Progenitor cell of endocrine pancreas (in vitro differentiated cells): ENCODE data around the gene RELCH. TPM values are rescaled to one million over a fixed set of nuclear protein-coding genes. Genes with fewer than 3 reads are reported as not detected.
A peak's percentile ranks its signal among the peaks of the same experiment; 100 is the strongest.

Source experiments
- DNase-seq: peaks from one replicate; pipeline ENCODE4 v3.0.0; 2021; ENCODE audit warnings: low spot score; ENCODE audit not compliant: unreplicated experiment
- H3K27ac Mint-ChIP-seq: 2 replicates; pipeline ENCODE4 v1.8.0; 2021; ENCODE audit warnings: mild to moderate bottlenecking, moderate library complexity, mixed read lengths
- H3K27me3 Mint-ChIP-seq: 2 replicates; pipeline ENCODE4 v1.8.0; 2021; ENCODE audit warnings: mixed read lengths
- H3K36me3 Mint-ChIP-seq: 2 replicates; pipeline ENCODE4 v1.8.0; 2022; ENCODE audit warnings: mixed read lengths; ENCODE audit not compliant: insufficient read depth
- H3K4me1 Mint-ChIP-seq: 2 replicates; pipeline ENCODE4 v1.8.0; 2021; ENCODE audit warnings: low read depth, mixed read lengths
- H3K4me3 Mint-ChIP-seq: 2 replicates; pipeline ENCODE4 v1.8.0; 2021; ENCODE audit warnings: low read depth, mild to moderate bottlenecking, moderate library complexity, mixed read lengths
- H3K9me3 Mint-ChIP-seq: 2 replicates; pipeline ENCODE4 v1.8.0; 2021; ENCODE audit warnings: low read depth, mixed read lengths
- CTCF ChIP-seq: fragments of 200-600 bp; sonication (generic); IDR thresholded peaks from one replicate; pipeline ENCODE4 v1.5.0; 2021; ENCODE audit warnings: antibody characterized with exemption, mild to moderate bottlenecking; ENCODE audit not compliant: unreplicated experiment
- total RNA-seq: library from RNA; stranded (reverse); gene quantifications from 2 replicates; pipeline ENCODE4 v1.2.1, GENCODE V29; 2021

Gene RELCH
- total RNA-seq, 1 donor from 2014 or later: 34.7 TPM

DNA sequence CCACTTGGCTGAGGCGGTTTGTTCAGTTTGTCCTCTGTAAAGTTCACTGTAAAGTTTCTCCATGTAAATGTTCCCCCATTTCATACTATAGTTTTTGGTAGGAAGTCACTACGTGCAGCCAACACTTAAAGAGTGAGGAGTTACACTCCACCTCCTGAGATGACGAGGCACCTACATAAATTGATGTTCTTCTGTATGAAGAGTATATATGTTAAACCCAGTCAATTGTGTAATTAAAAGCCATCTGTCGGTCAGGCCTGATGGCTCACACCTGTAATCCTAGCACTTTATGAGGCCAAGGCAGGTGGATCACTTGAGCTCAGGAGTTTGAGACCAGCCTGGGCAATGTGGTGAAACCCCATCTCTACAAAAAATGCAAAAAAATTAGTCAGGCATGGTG is 7.8 kb upstream of the RELCH start:
- H3K27me3 Mint-ChIP-seq: no peaks in the 10 kb centered on the region
- no peak for TF ChIP-seq CTCF
- peaks cover 3% of the 10 kb centered on the region for H3K4me1 Mint-ChIP-seq
- no peak overlapping the region for H3K27ac Mint-ChIP-seq
- H3K4me3 Mint-ChIP-seq: no peak overlapping the region
- H3K9me3 Mint-ChIP-seq: no peaks in the 10 kb centered on the region
- DNase-seq: no peak
- H3K36me3 Mint-ChIP-seq: peaks cover 1% of the 10 kb centered on the region

GRCh38 chr18:62182220-62182619 is 4.8 kb upstream of the RELCH start:
- TF ChIP-seq CTCF: no peak
- Mint-ChIP-seq H3K27me3 (no peaks in the 10 kb centered on the region), H3K27ac (no peak overlapping the region), H3K9me3 (no peaks in the 10 kb centered on the region), H3K36me3 (no peaks in the 10 kb centered on the region), H3K4me1 (peaks cover 6% of the 10 kb centered on the region), H3K4me3 (no peak overlapping the region)
- DNase-seq: no peak

DNA sequence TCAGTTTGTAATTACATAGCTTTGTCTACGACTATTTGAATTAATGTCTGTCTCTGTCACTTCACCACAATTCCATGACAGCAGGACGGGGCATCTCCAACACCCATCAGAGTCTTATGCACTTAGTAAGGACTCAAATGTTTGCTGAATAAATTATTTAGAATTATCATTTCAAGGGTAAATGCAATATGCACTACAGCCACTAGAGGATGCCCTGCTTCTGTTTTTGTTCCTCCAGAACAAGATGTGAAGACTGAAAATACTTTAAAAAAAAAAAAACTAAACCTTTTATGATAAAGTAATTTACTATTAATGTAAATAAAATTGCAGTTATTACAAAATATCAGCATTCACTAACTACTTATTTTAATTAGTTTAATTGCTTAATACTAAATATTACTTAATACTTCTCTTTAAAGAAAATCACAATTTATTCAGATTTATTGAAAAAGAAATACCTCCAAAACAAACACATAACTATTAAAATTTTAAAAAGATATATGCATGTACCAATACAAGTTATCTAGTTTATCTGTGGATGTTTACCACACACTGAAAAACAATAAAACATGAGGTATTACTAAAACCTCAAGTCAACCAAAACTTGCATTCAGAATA is 3.4 kb upstream of the RELCH start:
- Mint-ChIP-seq H3K4me1 (peaks cover 11% of the 10 kb centered on the region), H3K4me3 (no peak overlapping the region), H3K36me3 (no peaks in the 10 kb centered on the region), H3K9me3 (no peaks in the 10 kb centered on the region), H3K27ac (no peak overlapping the region), H3K27me3 (no peaks in the 10 kb centered on the region)
- DNase-seq: no peak
- peak; percentile 97 for TF ChIP-seq CTCF

- Mint-ChIP-seq H3K27me3 (no peaks in the 10 kb centered on the region), H3K36me3 (peaks cover 4% of the 10 kb centered on the region), H3K9me3 (no peaks in the 10 kb centered on the region), H3K4me1 (peaks cover 27% of the 10 kb centered on the region), H3K4me3 (peak overlapping the region; percentile 100), H3K27ac (peak overlapping the region; percentile 100)
- no peak for TF ChIP-seq CTCF
- no peak for DNase-seq
These were observed 619 bp upstream of the RELCH start for GRCh38 chr18:62186499-62186773.

GRCh38 chr18:62187543-62188510 is 772 bp downstream of the RELCH start:
- H3K27ac Mint-ChIP-seq: peak overlapping the region; percentile 100
- H3K9me3 Mint-ChIP-seq: peaks cover 10% of the 10 kb centered on the region
- TF ChIP-seq CTCF: peak; percentile 34
- peaks cover 27% of the 10 kb centered on the region for H3K4me1 Mint-ChIP-seq
- peaks cover 15% of the 10 kb centered on the region for H3K36me3 Mint-ChIP-seq
- H3K27me3 Mint-ChIP-seq: no peaks in the 10 kb centered on the region
- peak; percentile 37 for DNase-seq
- peak overlapping the region; percentile 100 for H3K4me3 Mint-ChIP-seq
